Ishikawa (cell line): Measurements from ENCODE around the gene CDKN2AIP.

Experiments used
- CEBPB ChIP-seq: IDR thresholded peaks from 2 replicates; pipeline ENCODE4 v1.6.1; 2012
- CREB1 ChIP-seq: IDR thresholded peaks from 2 replicates; pipeline ENCODE4 v1.6.1; 2012; ENCODE audit warnings: low read depth
- EGR1 ChIP-seq: IDR thresholded peaks from 2 replicates; pipeline ENCODE4 v1.6.1; 2012
- EP300 ChIP-seq: IDR thresholded peaks from 2 replicates; pipeline ENCODE4 v1.6.1; 2012; ENCODE audit warnings: borderline replicate concordance
- FOXM1 ChIP-seq: IDR thresholded peaks from 2 replicates; pipeline ENCODE4 v1.6.1; 2012; ENCODE audit warnings: low read depth, borderline replicate concordance
- MAX ChIP-seq: IDR thresholded peaks from 2 replicates; pipeline ENCODE4 v1.6.1; 2012
- NFIC ChIP-seq: IDR thresholded peaks from 2 replicates; pipeline ENCODE4 v1.6.1; 2012
- RAD21 ChIP-seq: IDR thresholded peaks from 2 replicates; pipeline ENCODE4 v1.6.1; 2012; ENCODE audit warnings: low read depth
- REST ChIP-seq: IDR thresholded peaks from 2 replicates; pipeline ENCODE4 v1.6.1; 2012; ENCODE audit warnings: low read depth, mild to moderate bottlenecking
- TAF1 ChIP-seq: IDR thresholded peaks from 2 replicates; pipeline ENCODE4 v1.6.1; 2012; ENCODE audit warnings: low read depth, mild to moderate bottlenecking
- TCF12 ChIP-seq: IDR thresholded peaks from 2 replicates; pipeline ENCODE4 v1.6.1; 2012; ENCODE audit warnings: low read depth
- TEAD4 ChIP-seq: IDR thresholded peaks from 2 replicates; pipeline ENCODE4 v1.6.1; 2012
- USF1 ChIP-seq: IDR thresholded peaks from 2 replicates; pipeline ENCODE4 v1.6.1; 2012
- YY1 ChIP-seq: IDR thresholded peaks from 2 replicates; pipeline ENCODE4 v1.6.1; 2012; ENCODE audit warnings: low read depth
- ZBTB7A ChIP-seq: IDR thresholded peaks from 2 replicates; pipeline ENCODE4 v1.6.1; 2012; ENCODE audit warnings: low read depth

The CDKN2AIP gene

GRCh38 chr4:183412821-183413220, 31.6 kb upstream of the CDKN2AIP start:
- TF ChIP-seq EP300 (no peak), NFIC (no peak), CEBPB (no peak), ZBTB7A (no peak), TEAD4 (no peak), FOXM1 (no peak), EGR1 (no peak), REST (no peak), MAX (no peak), USF1 (no peak), TAF1 (no peak)

GRCh38 chr4:183413234-183414200, 30.9 kb upstream of the CDKN2AIP start:
- TF ChIP-seq USF1 (no peak), ZBTB7A (no peak), NFIC (no peak), CREB1 (no peak), REST (no peak), TCF12 (no peak)

GRCh38 chr4:183416879-183417755, 27.3 kb upstream of the CDKN2AIP start:
- TF ChIP-seq TEAD4 (no peak), MAX (no peak), USF1 (no peak)

GRCh38 chr4:183422962-183423631, 21.3 kb upstream of the CDKN2AIP start:
- TF ChIP-seq EGR1 (no peak), YY1 (no peak), MAX (peak; percentile 89), CREB1 (no peak; the same call in 1 of the 2 replicates), CEBPB (peak; percentile 92), TAF1 (no peak), FOXM1 (peak; percentile 81; the same call in 1 of the 2 replicates), USF1 (peak; percentile 60; the same call in 1 of the 2 replicates), NFIC (peak; percentile 80), RAD21 (no peak), EP300 (peak; percentile 86), ZBTB7A (peak; percentile 55; the same call in 1 of the 2 replicates), TCF12 (peak; percentile 86), REST (no peak), TEAD4 (peak; percentile 94)
